HepG2 (cell line): Measurements from ENCODE around the gene PWP2. TPM values are rescaled to one million over a fixed set of nuclear protein-coding genes. Genes with fewer than 3 reads are reported as not detected.

Experiments
- ATAC-seq: fragments of 200-7000 bp; cut with Tn5 transposase; 3 replicates; pipeline ENCODE4 v1.9.1; 2020; ENCODE audit warnings: mild to moderate bottlenecking, moderate library complexity
- BruUV-seq: library from RNA; stranded (reverse); fragments of 400-500 nt; replicated peaks from 2 replicates; lab custom pipeline; 2021; lab: Mats Ljungman, UMichigan
- CTCF ChIA-PET: fragments of 300-600 bp; formaldehyde crosslinking; extraction: SDS; loops from one replicate; lab custom pipeline; 2021; ENCODE audit warnings: low total read pairs, inconsistent platforms, low intra/inter-chr PET ratio; lab: Yijun Ruan, JAX
- POLR2A ChIA-PET: fragments of 350-600 bp; sonication (Branson Sonifier 250); formaldehyde crosslinking; loops from one replicate; lab custom pipeline; 2020; ENCODE audit warnings: antibody characterized with exemption, inconsistent platforms; lab: Yijun Ruan, JAX
- DNase-seq: peaks from one replicate; pipeline ENCODE4 v3.0.0-alpha.2; 2015; ENCODE audit warnings: low spot score
- FAIRE-seq: peaks from 3 replicates; lab custom pipeline; 2011; peaks lifted over from hg19 to GRCh38; lab: Jason Lieb, UNC
- H2AFZ ChIP-seq: one replicate; pipeline ENCODE4 v1.6.1; 2011; ENCODE audit warnings: low read length, inconsistent platforms
- H3K27ac ChIP-seq: fragments of 300-600 bp; 3 replicates; pipeline ENCODE4 v1.8.0; 2011; ENCODE audit warnings: mixed run types, mild to moderate bottlenecking, mixed read lengths, low read length, inconsistent platforms; ENCODE audit not compliant: insufficient read depth; ENCODE audit errors: extremely low read length
- H3K27me3 ChIP-seq, 2 experiments: fragments of 200-600 bp in 1 of 2; 2 replicates in 1 of 2; 3 replicates in 1 of 2; pipeline versions ENCODE4 v1.6.0 to v1.8.0; 2011; ENCODE audit warnings: low read length in 2 of 2, mild to moderate bottlenecking in 2 of 2, moderate library complexity in 2 of 2, inconsistent platforms in 1 of 2; ENCODE audit not compliant: insufficient read depth in 2 of 2, control insufficient read depth in 1 of 2
- H3K36me3 ChIP-seq, 2 experiments: fragments of 200-600 bp in 1 of 2; replicated peaks in 1 of 2; 2 replicates in 1 of 2; 3 replicates in 1 of 2; pipeline versions ENCODE4 v1.5.1 to v1.8.0; 2011; ENCODE audit warnings: low read length in 2 of 2, inconsistent platforms in 1 of 2; ENCODE audit not compliant: insufficient read depth in 2 of 2, control insufficient read depth in 1 of 2
- H3K4me1 ChIP-seq: 2 replicates; pipeline ENCODE4 v1.5.1; 2012; ENCODE audit warnings: low read length, inconsistent platforms; ENCODE audit not compliant: insufficient read depth
- H3K4me2 ChIP-seq: 2 replicates; pipeline ENCODE4 v1.6.0; 2011; ENCODE audit warnings: low read depth, low read length, inconsistent platforms
- H3K4me3 ChIP-seq, 3 experiments: fragments of 200-600 bp in 1 of 3; sonication (generic), shearing (Covaris generic) in 1 of 3; replicated peaks in 1 of 3; 2 replicates each; pipeline ENCODE4 v1.5.1; 2011 to 2016; ENCODE audit warnings: low read length in 3 of 3, inconsistent platforms in 2 of 3, low read depth in 2 of 3, mild to moderate bottlenecking in 2 of 3, control low read depth in 1 of 3, mixed read lengths in 1 of 3; ENCODE audit not compliant: insufficient read depth in 1 of 3
- H3K79me2 ChIP-seq: one replicate; pipeline ENCODE4 v1.6.1; 2011; ENCODE audit warnings: low read length, inconsistent platforms; ENCODE audit not compliant: insufficient read depth
- H3K9ac ChIP-seq: 2 replicates; pipeline ENCODE4 v1.6.0; 2011; ENCODE audit warnings: mild to moderate bottlenecking, low read depth, low read length, inconsistent platforms; ENCODE audit not compliant: insufficient read depth
- H3K9me3 ChIP-seq: 2 replicates; pipeline ENCODE4 v1.5.1; 2012; ENCODE audit warnings: mild to moderate bottlenecking, low read length
- H4K20me1 ChIP-seq: 2 replicates; pipeline ENCODE4 v1.6.0; 2011; ENCODE audit warnings: inconsistent platforms, mild to moderate bottlenecking, low read length, moderate library complexity; ENCODE audit not compliant: insufficient read depth
- ATF7 ChIP-seq, 2 experiments: fragments of 450-650 bp in 1 of 2; sonication (generic) in 1 of 2; formaldehyde crosslinking in 1 of 2; IDR thresholded peaks; 2 replicates each; pipeline versions ENCODE4 v1.4.0 to v1.6.1; 2016 to 2020; ENCODE audit warnings: antibody characterized with exemption in 1 of 2, mild to moderate bottlenecking in 1 of 2, missing genetic modification reagents in 1 of 2
- NCOA1 ChIP-seq: sonication (generic); formaldehyde crosslinking; IDR thresholded peaks from 2 replicates; pipeline ENCODE4 v1.9.0; 2021; ENCODE audit warnings: missing genetic modification reagents
- NFATC3 ChIP-seq: sonication (generic); formaldehyde crosslinking; IDR thresholded peaks from 2 replicates; pipeline ENCODE4 v1.5.1; 2020; ENCODE audit warnings: mild to moderate bottlenecking, missing genetic modification reagents
- POGZ ChIP-seq: sonication (generic); formaldehyde crosslinking; IDR thresholded peaks from 2 replicates; pipeline ENCODE4 v1.4.0; 2020; ENCODE audit warnings: mild to moderate bottlenecking, missing genetic modification reagents
- RORA ChIP-seq: sonication (generic); formaldehyde crosslinking; IDR thresholded peaks from 2 replicates; pipeline ENCODE4 v1.5.0; 2020; ENCODE audit warnings: mild to moderate bottlenecking, missing genetic modification reagents, moderate library complexity
- TAF15 ChIP-seq: fragments of 200-400 bp; formaldehyde crosslinking; IDR thresholded peaks from one replicate; pipeline ENCODE4 v1.6.1; 2018; ENCODE audit warnings: mild to moderate bottlenecking, low read depth, low read length; ENCODE audit not compliant: poor library complexity, severe bottlenecking
- ZEB1 ChIP-seq: IDR thresholded peaks from 2 replicates; pipeline ENCODE4 v1.6.1; 2012; ENCODE audit warnings: mild to moderate bottlenecking, low read depth, inconsistent platforms; ENCODE audit not compliant: insufficient replicate concordance
- ZNF34 ChIP-seq: sonication (generic); formaldehyde crosslinking; IDR thresholded peaks from 2 replicates; pipeline ENCODE4 v1.4.0; 2020; ENCODE audit warnings: mild to moderate bottlenecking, missing genetic modification reagents, borderline replicate concordance
- ZNF776 ChIP-seq: sonication (generic); formaldehyde crosslinking; IDR thresholded peaks from 2 replicates; pipeline ENCODE4 v1.4.0; 2020; ENCODE audit warnings: mild to moderate bottlenecking, missing genetic modification reagents
- WGBS: methylation state at CpG from one replicate; pipeline ENCODE4 v1.1.6; 2017; ENCODE audit warnings: low lambda C conversion rate; 5-methylcytosine and 5-hydroxymethylcytosine counted together
- in situ Hi-C: cut with HindIII; loops from 2 replicates; pipeline ENCODE4 v1.10.0; 2017; ENCODE audit warnings: low pct_unique_long_range_greater_than_20kb; ENCODE audit not compliant: extremely low pct_ligation_motif_present
- intact Hi-C: fragments of 100-400 bp; cut with micrococcal nuclease; formaldehyde crosslinking; loops from one replicate; pipeline ENCODE4 v1.10.0; 2022; ENCODE audit not compliant: unreplicated experiment
- polyA plus RNA-seq, 8 experiments: library from polyadenylated mRNA; depleted of rRNA in 3 of 8; stranded (reverse) in 7 of 8; unstranded in 1 of 8; fragments of >200 nt; fragmentation: Illumina TruSeq in 4 of 8; extraction: Trizol in 4 of 8; gene quantifications; 2 replicates each; pipeline versions ENCODE4 v1.2.1 to v1.2.3, GENCODE V29; 2011 to 2016; ENCODE audit warnings: low read depth in 4 of 8, missing spikeins in 1 of 8, mixed read lengths in 1 of 8; ENCODE audit not compliant: insufficient read depth in 1 of 8
- total RNA-seq, 5 experiments: library from RNA; depleted of rRNA; stranded (reverse); fragments of >200 nt; fragmentation: Illumina TruSeq; extraction: Trizol; gene quantifications; 2 replicates each; pipeline ENCODE4 v1.2.3, GENCODE V29; 2016; ENCODE audit warnings: low read depth in 1 of 5

The PWP2 gene
- total and polyA plus RNA-seq, 2 of the 13 experiments (the other 11 are each of a cell fraction or from before 2014, with no cell fraction given): 7.7 to 17.0 TPM

- intact Hi-C loops (no loop called here), in situ Hi-C loops (no loop called here)
- no peak for TF ChIP-seq ZNF776 (CRISPR knock-in tag)
- TF ChIP-seq ATF7 (IDR thresholded peaks at IDR 0.05): 0 out of 2 replicates have a peak, but pooled peaks have one; percentile 4
- no peak for TF ChIP-seq ATF7 (CRISPR knock-in tag; IDR thresholded peaks at IDR 0.05)
- no peak overlapping the region for H3K4me3 ChIP-seq
- no peaks in the 10 kb centered on the region for H3K79me2 ChIP-seq
- H2AFZ ChIP-seq: no peak overlapping the region
- H3K27ac ChIP-seq: no peak overlapping the region
- BruUV-seq: no TSS peak
- ChIA-PET POLR2A (no interaction called here), CTCF (no interaction called here)
- H4K20me1 ChIP-seq: no peaks in the 10 kb centered on the region
- DNase-seq (no peak), ATAC-seq (no peak), FAIRE-seq (no peak)
- H3K4me2 ChIP-seq: no peak overlapping the region
- H3K9ac ChIP-seq: no peak overlapping the region
- no peaks in the 10 kb centered on the region for H3K4me1 ChIP-seq
- H3K36me3 ChIP-seq: peaks cover 12 to 58% of the 10 kb centered on the region in 2 experiments
- no peaks in the 10 kb centered on the region for H3K27me3 ChIP-seq
- WGBS: 93% methylated on average over 5 of the region's 5 CpGs
- H3K9me3 ChIP-seq: no peaks in the 10 kb centered on the region
These were observed 30.9 kb upstream of the PWP2 start for GRCh38 chr21:44076316-44076715.

DNA sequence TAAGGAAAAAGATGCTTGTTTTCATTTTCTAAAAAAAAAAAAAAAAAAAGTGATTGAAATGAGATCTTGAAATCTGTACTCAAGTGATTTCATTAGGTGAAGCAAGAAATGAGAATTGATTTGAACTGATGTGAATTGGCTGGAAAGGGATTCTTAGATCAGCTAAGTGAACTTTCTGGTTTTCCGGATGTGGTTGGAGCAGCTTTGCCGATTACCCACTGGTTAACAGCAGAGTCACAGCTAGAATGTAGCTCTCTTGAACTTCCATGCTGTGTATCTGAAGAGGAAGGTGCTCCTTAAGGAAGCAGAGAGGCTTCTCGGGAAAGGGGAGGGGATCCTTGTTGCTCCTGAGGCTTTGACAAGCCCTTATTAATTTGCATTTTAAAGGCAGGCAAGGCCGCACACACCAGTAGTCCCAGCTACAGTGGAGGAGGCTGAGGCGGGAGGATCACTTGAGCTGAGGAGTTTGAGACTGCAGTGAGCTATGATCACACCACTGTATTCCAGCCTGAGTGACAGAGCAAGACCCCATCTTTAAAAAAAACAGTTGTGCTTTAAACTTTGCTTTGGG lies 28.7 kb upstream of the PWP2 start:
- intact Hi-C loops: no loop called here
- Histone ChIP-seq H2AFZ (no peak overlapping the region), H3K36me3 (peaks cover 13 to 70% of the 10 kb centered on the region in 2 experiments)
- ChIA-PET CTCF (no interaction called here), POLR2A (no interaction called here)
- TF ChIP-seq NCOA1 (CRISPR knock-in tag): no peak
- no peak for TF ChIP-seq POGZ (CRISPR knock-in tag)
- TF ChIP-seq ZNF34: no peak
- TF ChIP-seq NFATC3 (CRISPR knock-in tag): no peak
- TF ChIP-seq TAF15: no peak
- TF ChIP-seq RORA: no peak
- no peak for TF ChIP-seq ZEB1
- TF ChIP-seq, all 625 proteins: peak for 0
- no peaks in the 10 kb centered on the region for H3K4me1 ChIP-seq
- no peaks in the 10 kb centered on the region for H3K27me3 ChIP-seq
- no peaks in the 10 kb centered on the region for H3K9me3 ChIP-seq
- H3K4me2 ChIP-seq: no peak overlapping the region
- H3K4me3 ChIP-seq: no peak overlapping the region
- ATAC-seq: no peak
- in situ Hi-C loops: no loop called here
- no peak overlapping the region for H3K27ac ChIP-seq
- no peak for FAIRE-seq
- H4K20me1 ChIP-seq: no peaks in the 10 kb centered on the region
- H3K79me2 ChIP-seq: no peaks in the 10 kb centered on the region
- BruUV-seq: no TSS peak
- WGBS: 100% methylated on average over 5 of the region's 5 CpGs
- no peak for DNase-seq
- H3K9ac ChIP-seq: no peak overlapping the region
